Nephron progenitor cell (in vitro differentiated cells): ENCODE measurements around the gene FOXL3.

Experiments used
- DNase-seq: peaks from one replicate; pipeline ENCODE4 v3.0.0; 2021
- H3K27ac Mint-ChIP-seq: 2 replicates; pipeline ENCODE4 v1.8.0; 2021; ENCODE audit warnings: mild to moderate bottlenecking, moderate library complexity, mixed read lengths
- H3K27me3 Mint-ChIP-seq: 2 replicates; pipeline ENCODE4 v1.8.0; 2021; ENCODE audit warnings: mild to moderate bottlenecking, low read depth, mixed read lengths; ENCODE audit not compliant: poor library complexity
- H3K36me3 Mint-ChIP-seq: 2 replicates; pipeline ENCODE4 v1.8.0; 2021; ENCODE audit warnings: low read depth, mixed read lengths
- H3K4me1 Mint-ChIP-seq: 2 replicates; pipeline ENCODE4 v1.8.0; 2021; ENCODE audit warnings: mixed read lengths
- H3K4me3 Mint-ChIP-seq: 2 replicates; pipeline ENCODE4 v1.8.0; 2021; ENCODE audit warnings: mild to moderate bottlenecking, moderate library complexity, mixed read lengths
- H3K9me3 Mint-ChIP-seq: 2 replicates; pipeline ENCODE4 v1.8.0; 2021; ENCODE audit warnings: mild to moderate bottlenecking, moderate library complexity, mixed read lengths
- TF ChIP-seq, protein P1 (sequence below): fragments of 200-600 bp; sonication (generic); IDR thresholded peaks from 2 replicates; pipeline ENCODE4 v1.5.0; 2021; ENCODE audit warnings: antibody characterized with exemption

Gene FOXL3

DNA sequence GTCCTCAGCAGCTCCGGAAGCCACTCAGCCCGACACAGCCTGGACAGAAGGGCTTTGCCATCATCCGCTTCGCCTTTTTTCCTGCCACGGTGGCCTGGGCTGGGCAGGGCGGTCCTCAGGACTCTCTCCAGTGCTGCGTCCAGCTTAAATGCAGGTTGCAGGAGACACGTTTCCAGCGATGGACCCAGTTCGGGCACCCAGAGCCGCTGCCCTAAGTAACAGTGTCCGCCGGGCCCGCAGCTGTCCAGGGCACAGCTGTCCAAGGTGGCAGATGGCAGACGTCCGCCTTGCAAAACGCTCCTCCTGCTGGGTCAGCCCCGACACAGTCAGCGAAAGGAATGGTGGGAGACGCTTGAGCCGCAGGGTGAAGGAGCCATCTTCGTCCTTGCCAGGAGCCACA, 37.0 kb upstream of the FOXL3 start:
- no peak for DNase-seq
- no peak overlapping the region for H3K4me3 Mint-ChIP-seq
- TF ChIP-seq, protein P1, sequence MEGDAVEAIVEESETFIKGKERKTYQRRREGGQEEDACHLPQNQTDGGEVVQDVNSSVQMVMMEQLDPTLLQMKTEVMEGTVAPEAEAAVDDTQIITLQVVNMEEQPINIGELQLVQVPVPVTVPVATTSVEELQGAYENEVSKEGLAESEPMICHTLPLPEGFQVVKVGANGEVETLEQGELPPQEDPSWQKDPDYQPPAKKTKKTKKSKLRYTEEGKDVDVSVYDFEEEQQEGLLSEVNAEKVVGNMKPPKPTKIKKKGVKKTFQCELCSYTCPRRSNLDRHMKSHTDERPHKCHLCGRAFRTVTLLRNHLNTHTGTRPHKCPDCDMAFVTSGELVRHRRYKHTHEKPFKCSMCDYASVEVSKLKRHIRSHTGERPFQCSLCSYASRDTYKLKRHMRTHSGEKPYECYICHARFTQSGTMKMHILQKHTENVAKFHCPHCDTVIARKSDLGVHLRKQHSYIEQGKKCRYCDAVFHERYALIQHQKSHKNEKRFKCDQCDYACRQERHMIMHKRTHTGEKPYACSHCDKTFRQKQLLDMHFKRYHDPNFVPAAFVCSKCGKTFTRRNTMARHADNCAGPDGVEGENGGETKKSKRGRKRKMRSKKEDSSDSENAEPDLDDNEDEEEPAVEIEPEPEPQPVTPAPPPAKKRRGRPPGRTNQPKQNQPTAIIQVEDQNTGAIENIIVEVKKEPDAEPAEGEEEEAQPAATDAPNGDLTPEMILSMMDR, result no peak
- peaks cover 22% of the 10 kb centered on the region for H3K9me3 Mint-ChIP-seq
- peaks cover 4% of the 10 kb centered on the region for H3K4me1 Mint-ChIP-seq
- H3K36me3 Mint-ChIP-seq, result peaks cover 15% of the 10 kb centered on the region
- no peak overlapping the region for H3K27ac Mint-ChIP-seq
- H3K27me3 Mint-ChIP-seq, result peaks cover 6% of the 10 kb centered on the region

DNA sequence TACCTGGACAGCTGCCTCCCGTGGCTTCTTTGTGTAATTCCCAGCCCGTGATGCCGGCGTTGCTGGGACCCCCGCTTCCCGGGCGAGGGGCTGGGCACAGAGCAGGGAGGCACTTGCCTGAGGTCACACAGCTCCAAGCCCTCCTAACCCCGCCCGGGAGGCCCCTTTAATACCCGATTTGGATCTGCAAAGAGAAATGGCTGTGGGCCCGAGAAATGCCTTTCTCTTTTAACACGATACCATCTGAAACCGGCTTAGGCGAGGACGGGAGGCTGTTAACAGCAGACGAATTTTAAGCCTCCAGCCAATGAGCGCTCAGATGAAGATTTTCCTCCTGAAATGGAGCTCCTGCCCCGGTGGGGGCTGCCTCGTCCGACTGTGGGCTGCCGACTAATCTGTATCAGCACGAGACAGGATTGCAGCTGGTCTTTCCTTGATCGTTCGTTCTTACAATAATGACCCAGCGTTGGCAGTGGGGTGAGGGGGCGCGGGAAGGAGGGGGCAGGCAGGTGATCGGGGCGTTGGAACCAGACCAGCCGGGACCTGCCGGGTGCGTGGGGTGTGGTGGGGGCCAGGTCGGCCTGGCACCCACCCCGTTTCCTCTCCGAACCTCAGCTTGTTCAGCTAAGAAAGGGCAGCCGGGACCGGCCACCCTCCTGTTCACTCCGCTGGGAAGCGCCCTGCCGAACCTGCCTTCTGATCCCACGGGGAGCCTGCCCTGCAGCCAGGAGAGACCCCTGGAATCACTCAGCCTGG, 36.2 kb upstream of the FOXL3 start:
- Mint-ChIP-seq H3K4me1 (peaks cover 4% of the 10 kb centered on the region), H3K4me3 (no peak overlapping the region), H3K36me3 (peaks cover 15% of the 10 kb centered on the region), H3K27ac (no peak overlapping the region), H3K9me3 (peaks cover 22% of the 10 kb centered on the region), H3K27me3 (peaks cover 4% of the 10 kb centered on the region)
- no peak for DNase-seq
- TF ChIP-seq, protein P1, result no peak

DNA sequence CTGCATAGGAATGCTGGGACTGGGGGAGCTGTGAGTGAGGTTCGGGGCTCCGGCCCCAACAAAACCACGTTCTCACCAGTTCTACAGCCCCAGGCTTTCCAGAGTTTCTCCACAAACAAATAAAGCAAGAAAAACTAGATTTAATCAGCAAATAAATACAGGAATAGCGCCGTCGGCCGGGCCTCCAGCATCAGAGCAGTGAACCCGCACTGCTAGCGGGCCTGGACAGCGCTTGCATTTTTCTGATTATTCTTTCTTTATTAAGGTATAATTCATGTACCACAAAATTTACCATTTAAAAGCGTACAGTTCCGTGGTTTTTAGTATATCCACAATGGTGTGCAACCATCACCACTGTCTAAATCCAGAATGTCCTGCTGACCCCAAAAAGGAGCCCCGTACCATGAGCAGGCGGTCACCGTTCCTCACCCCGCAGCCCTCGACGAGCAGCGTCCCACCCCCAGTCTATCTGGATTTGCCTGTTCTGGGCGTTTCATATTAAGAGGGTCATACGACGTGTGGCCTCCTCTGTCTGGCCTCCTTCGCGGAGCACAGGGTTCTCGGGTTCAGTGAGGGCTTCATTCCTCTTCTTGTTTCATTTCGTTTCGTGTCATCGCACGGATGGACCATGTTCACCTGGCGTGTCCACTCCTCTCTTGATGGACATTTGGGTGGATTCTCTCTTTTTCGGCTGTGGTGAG, 35.5 kb upstream of the FOXL3 start:
- peaks cover 20% of the 10 kb centered on the region for H3K36me3 Mint-ChIP-seq
- no peak overlapping the region for H3K27ac Mint-ChIP-seq
- H3K27me3 Mint-ChIP-seq, result peaks cover 4% of the 10 kb centered on the region
- TF ChIP-seq, protein P1, result no peak
- DNase-seq, result no peak
- no peak overlapping the region for H3K4me3 Mint-ChIP-seq
- peaks cover 26% of the 10 kb centered on the region for H3K9me3 Mint-ChIP-seq
- H3K4me1 Mint-ChIP-seq, result peaks cover 4% of the 10 kb centered on the region

DNA sequence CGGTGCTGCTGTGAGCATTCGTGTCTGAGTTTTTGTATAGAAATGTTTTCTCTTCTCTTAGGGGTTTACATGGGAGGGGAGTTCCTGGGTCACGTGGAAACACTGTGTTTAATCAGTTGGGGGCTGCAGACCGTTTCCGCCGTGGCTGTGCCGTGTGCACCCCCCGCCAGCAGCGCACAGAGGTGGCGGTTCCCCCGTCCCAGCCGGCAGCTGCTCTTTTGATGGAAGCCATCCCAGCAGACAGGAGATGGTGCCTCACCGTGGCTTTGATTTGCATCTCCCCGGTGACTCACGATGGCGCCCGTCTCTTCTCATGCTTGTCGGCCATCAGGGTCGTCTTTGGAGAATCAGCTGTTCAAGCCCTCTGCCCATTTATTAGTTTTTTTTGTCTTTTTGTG, 34.9 kb upstream of the FOXL3 start:
- H3K36me3 Mint-ChIP-seq, result peaks cover 21% of the 10 kb centered on the region
- DNase-seq, result no peak
- H3K27ac Mint-ChIP-seq, result no peak overlapping the region
- H3K4me1 Mint-ChIP-seq, result peaks cover 2% of the 10 kb centered on the region
- H3K4me3 Mint-ChIP-seq, result no peak overlapping the region
- peaks cover 6% of the 10 kb centered on the region for H3K27me3 Mint-ChIP-seq
- H3K9me3 Mint-ChIP-seq, result peaks cover 30% of the 10 kb centered on the region
- TF ChIP-seq, protein P1, result no peak

DNA sequence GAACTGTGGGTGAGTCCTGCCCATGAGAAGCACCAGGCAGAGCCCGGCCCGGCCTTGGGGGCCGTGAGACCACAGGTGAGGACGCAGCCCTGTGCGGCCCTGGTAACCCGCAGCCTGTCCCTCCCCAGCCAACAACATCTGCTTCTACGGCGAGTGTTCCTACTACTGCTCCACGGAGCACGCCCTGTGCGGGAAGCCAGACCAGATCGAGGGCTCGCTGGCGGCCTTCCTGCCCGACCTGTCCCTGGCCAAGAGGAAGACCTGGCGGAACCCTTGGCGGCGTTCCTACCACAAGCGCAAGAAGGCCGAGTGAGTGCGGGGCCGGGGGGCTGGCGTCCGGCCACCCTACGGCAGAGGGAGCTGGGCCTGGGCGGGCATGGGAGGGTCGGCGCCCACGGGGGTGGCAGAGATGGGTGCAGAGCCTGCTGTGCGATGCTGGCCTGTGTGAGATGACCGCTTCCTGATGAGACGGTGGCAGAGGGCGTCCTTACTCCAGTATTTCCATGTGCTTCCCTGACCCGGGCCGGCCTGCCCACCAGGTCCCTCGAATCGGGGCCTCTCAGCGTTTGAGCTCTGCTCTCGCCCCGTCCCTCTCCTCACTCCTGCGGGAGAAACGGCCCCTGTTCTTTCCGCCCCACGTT, 34.1 kb upstream of the FOXL3 start:
- Mint-ChIP-seq H3K36me3 (peaks cover 21% of the 10 kb centered on the region), H3K27me3 (peaks cover 3% of the 10 kb centered on the region), H3K4me1 (no peaks in the 10 kb centered on the region), H3K27ac (no peak overlapping the region), H3K9me3 (peaks cover 35% of the 10 kb centered on the region), H3K4me3 (no peak overlapping the region)
- TF ChIP-seq, protein P1, result no peak
- no peak for DNase-seq
